HG03432 (cell line): ENCODE data around the gene NUP93.

Experiments
- ATAC-seq: cut with Tn5 transposase; IDR thresholded peaks from one replicate; pipeline ENCODE4 v1.9.1; 2021; ENCODE audit warnings: mild to moderate bottlenecking, moderate library complexity; ENCODE audit not compliant: unreplicated experiment

The NUP93 gene

DNA sequence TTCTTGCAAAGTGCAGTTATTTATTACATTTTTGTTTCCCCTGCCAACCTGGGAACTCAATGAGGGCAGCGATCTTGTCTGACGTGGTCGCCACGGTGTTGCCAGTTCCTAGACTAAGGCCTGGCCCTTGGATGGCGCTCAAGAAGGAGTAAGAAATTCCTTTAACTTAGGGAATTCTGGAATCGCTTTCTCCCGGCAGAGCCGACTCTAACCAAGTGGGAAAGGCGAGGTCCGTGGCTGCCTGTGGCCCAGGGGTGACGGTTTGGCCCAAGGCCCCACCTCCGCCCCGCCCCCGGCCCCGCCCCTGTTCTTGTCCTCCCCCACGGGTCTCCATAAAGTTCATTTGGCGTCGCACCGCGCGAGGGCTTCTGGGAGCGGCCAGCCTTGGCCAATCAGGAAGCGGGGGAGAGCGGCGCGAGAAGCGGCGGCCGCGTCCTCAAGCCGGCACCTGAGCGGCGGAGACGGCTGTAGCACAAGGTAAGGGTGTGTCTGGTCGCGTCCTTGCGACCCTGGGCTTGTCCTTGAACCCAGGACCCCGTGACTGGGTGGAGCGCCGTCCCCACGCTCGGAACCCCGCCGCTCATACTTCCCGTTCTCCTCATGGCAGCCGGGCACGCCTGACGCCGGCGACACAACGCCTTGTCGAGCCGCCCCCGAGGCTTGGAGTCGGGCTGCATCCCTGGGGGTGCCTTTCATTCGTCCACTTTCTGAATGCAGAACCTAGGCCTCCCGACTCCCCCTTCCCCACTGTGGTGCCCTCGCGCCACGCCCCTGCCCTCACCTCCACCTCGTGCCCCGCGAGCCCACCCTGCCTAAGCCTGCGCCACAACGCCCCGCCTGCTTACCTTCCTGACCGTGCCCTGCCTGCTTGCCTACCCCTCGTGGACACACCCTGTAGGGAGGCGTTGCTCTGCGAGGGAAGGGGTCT lies at the start of gene NUP93:
Gene NUP93, plus strand, starts transcription at position 395 of the 928 bp plus-strand sequence. CDS start 18,119 bp downstream, outside the sequence.
- ATAC-seq = peak; percentile 85

GRCh38 chr16:56681939-56682702 lies 47.8 kb upstream of the NUP93 start, which contains the start of gene MT1X:
Gene MT1X (plus strand): TSS chr16:56682470. CDS start chr16:56682541, 71 bp downstream.
- ATAC-seq = peak; percentile 100

- no peak for ATAC-seq
Observed at GRCh38 chr16:56682703-56683397, 47.1 kb upstream of the NUP93 start.

GRCh38 chr16:56683424-56684172 lies 46.3 kb upstream of the NUP93 start:
- no peak for ATAC-seq

DNA sequence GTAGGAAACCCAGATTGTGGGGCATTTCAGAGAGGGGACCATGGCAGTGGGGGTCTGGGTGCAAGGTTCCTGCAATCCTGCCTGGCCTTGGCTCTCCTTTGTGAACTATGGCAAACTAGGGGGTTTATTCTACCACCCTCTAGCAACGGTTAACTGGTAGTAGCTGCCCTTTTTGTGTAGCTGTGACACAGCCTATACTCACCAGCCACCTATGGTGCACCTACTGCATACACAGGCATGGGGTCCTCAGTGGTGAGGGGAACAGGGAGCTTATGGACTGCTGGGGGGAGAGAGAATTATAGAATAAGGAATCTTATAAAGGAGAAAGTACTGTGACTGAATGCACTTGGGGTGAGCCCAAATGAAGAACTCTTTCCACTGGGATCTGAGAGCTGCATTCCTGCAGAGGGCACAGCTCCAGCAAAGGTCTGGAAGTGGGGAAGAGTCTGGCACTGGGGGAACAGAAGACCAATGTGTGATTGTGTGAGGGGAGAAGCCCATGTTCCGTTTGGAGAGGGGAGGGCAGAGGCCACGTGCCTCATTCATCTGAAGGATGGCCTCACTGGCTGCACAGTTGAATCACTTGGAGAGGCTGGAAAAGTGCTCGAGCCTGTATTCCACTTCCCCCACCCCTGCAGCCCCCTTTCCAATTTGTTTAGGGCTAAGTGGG lies 45.5 kb upstream of the NUP93 start:
- no peak for ATAC-seq

- no peak for ATAC-seq
Observed at GRCh38 chr16:56684926-56685590, 44.9 kb upstream of the NUP93 start.

DNA sequence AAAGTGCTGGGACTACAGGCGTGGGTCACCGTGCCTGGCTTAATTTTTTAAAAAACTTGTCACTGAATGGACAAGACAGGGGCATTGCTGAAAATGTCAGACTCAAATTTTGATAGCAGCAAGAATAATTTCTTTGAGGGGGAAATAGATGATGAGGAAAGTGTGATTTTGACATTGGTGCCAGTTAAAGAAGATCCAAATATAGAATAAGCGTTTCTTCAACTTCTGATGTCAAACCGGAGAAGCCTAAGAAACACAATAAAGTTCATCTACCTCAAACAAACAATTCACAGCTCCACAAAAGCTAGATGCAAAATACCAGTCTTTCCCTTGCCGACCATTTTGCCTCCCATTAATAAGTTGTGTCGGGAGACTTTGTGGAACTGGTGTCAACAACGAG lies 43.2 kb upstream of the NUP93 start:
- no peak for ATAC-seq

DNA sequence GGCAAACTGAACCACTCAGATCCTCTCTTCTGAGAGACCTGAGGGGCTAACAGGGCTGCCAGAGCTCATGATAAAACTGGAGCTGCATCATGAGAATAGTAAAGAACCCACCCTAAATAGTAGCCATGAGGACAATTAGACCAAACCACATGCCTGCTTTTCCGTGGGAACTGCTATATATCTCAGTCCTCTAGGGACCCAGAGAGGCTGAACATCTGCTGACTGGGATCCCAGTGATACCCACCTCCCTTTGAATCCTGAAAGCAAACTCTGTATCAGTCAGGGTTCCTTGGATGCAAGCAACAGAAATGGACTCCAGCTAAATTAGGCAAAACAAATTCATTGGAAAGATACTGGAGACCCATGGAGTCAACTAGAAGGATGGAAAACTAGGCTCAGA lies 41.2 kb upstream of the NUP93 start:
- no peak for ATAC-seq

DNA sequence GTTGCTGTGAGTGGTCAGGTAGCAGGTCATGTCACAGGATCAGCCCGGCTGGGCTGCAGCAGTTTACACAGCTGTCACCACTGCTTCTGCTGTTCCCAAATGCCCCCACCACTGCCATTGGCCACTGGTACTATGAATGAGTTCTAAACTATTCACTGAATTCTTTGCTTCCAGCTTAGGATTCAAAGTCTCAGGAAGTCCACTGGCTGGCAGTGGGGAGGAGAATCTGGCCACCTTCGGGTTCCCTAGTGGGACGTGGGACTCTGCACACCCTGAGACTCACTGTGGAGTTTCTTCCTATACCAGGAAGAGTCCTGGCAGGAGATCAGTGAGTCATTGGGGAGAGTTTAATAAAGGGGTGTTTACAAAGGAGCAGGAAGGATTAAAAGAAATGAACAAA lies 40.8 kb upstream of the NUP93 start:
- ATAC-seq = no peak

DNA sequence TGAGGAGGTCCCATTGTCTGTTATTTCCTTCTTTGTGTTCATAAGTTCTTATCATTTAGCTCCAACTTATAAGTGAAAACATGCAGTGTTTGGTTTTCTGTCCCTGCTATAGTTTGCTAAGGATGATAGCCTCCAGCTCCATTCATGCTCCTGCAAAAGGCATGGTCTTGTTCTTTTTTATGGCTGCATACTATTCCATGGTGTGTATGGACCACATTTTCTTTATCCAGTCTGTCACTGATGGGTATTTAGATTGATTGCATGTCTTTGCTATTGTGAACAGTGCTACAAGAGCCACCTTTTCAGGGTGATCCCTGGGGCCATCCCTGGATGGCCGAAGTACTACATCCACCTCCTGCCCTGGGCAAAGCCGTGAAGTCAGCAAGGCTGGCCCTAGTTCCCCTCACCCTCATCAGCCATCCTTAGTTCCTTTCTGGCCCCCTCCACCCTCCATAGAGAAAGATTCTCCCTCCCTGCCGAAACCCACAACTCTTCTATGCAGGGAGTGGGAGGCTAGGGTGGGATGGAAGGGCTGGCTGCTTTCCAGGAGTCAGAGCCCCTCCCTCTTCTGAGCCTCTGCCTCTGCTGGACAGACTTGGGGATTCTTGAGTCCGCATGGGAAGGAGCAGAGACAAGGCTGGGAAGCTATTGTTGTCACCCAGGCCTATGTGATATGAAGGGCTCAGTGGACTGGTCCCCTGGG lies 39.4 kb upstream of the NUP93 start:
- ATAC-seq = no peak

- ATAC-seq = no peak
Observed at GRCh38 chr16:56691885-56692284, 38.0 kb upstream of the NUP93 start.

GRCh38 chr16:56695246-56695645 lies 34.7 kb upstream of the NUP93 start:
- ATAC-seq = no peak

DNA sequence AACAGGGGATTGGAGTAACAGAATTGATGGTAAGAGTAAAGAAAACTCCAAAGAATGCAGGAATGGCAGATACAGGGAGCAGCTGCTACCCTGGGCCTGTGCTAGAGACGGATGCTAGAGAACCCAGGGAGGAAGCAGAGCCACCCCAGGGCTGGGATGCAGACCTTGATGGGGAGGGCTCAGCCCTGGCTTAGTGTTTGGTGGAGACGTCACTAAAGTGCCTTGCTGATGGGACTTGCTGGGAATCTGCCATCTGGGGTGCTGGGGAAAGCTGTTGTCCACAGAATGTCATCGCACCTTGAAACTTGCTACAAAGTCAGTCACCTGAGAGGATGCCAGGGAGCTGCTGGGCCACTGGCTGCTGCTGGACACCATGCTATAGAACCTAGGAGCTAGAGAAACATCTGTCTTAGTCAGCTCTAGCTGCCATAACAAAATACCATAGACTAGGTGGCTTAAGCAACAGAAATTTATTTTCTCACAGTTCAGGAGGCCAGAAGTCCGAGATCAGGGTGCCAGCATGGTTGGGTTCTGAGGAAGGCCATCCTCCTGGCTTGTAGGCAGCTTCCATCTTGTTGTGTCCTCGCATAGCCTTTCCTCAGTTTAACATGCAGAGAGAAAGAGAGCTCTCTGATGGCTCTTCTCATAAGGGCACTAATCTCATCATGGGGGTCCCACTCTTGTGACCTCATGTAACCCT lies 32.3 kb upstream of the NUP93 start:
- no peak for ATAC-seq

DNA sequence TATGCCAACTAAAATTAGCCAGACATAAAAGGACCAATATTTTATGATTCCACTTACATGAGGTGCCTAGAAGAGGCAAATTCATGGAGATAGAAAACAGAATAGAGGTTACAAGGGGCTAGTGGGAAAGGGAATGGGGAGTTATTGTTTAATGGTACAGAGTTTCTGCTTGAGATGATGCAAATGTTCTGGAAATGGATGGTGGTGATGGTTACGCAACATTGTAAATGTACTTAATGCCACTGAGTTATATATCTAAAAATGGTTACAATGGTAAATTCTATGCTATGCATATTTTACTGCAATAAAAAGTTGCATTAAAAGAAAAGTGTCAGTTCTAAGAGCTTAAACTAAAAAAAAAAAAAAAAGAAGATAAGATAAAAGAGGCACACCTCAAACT lies 29.7 kb upstream of the NUP93 start:
- no peak for ATAC-seq

DNA sequence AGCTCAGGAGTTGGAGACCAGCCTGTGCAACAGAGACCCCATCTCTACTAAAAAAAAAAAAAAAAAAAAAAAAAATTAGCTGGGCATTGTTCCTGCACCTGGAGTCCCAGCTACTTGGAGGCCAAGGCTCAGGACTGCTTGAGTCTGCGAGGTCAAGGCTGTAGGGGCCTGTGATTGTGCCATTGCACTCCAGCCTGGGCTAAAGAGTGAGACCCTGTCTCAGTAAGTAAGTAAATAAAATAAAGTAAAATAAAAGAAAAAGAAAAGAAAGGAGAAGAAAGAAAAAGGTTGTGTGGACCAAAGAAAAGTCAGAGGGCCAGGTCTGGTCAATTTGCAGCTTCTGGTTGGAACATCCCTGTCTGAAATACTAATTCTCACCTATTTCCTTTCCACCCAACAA lies 29.3 kb upstream of the NUP93 start:
- ATAC-seq = no peak

DNA sequence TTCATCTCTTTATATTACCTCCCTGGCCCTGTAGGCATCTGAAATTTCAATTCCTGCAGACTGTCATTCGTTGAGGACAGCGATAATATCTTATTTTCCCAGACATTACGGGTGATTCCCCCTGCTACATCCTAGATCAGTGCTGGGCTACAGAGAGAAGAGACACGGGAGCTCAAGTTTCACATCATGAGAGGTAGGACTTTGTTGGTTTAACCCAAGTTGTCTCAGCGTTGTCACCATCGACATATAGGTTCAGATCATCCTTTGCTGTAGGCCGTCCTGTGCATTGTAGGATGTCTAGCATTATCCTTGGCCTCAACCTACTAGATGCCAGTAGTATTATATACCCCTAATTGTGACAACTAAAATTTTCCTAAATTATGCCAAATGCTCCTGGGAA lies 28.4 kb upstream of the NUP93 start:
- ATAC-seq = no peak

DNA sequence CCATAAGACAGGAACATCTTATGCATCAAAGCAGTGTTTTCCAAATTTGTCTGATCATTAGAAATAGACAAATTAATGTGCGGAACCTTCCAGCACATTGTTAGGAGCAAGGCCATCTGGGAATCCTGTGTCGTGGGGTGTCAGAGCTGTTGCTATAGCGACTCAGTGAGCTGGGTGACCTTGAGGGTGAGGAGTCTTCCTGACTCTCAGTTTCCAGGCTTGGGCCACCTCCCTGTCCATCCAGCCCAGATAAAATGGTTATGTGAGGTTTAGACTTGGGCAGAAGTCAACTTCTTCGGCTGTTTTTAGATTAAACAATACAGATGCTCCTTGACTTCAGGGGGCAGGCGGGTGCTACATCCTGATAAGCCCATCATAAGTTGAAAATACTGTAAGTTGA lies 27.1 kb upstream of the NUP93 start:
- ATAC-seq = no peak
